Measurements from ENCODE around the gene KDM5B.
"Not testable (repeated sequence)": the region's sequence is repeated elsewhere in the genome, so short reads cannot be mapped to it uniquely, and the experiment has no call there.

KDM5B gene

GRCh38 chr1:202807926-202808757 lies at the start of gene KDM5B:
Gene KDM5B (minus strand): TSS chr1:202808421. CDS start chr1:202808305, 116 bp downstream.
- DNase-seq (ENCODE audit: low read depth), result peak; percentile 56
- H3K4me3 ChIP-seq (ENCODE audit: low read depth, low read length), result peak within 1 kb of the TSS; percentile 91

GRCh38 chr1:202857136-202857610 lies 49.0 kb upstream of the KDM5B start:
- H3K4me3 ChIP-seq (ENCODE audit: low read depth, low read length), result no peak overlapping the region
- no peak for DNase-seq (ENCODE audit: low read depth)

DNA sequence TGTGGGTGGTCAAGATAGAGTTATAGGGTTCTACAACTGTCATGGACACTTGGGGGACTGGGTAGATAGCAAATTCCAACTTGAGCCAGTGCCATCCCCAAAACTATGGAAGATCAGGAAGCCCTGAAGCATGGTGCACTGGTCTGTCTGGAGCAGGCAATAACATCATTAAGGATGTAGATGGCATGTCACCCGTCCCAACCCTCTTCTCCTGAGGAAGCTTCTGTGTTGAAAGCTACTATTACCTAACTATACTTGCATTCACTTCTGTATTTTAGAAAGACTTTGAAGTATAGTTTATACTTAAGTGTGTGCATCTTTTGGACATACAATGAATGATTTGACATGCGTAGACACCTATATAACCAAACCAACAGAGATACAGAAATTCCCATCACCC lies 47.8 kb upstream of the KDM5B start:
- H3K4me3 ChIP-seq (ENCODE audit: low read depth, low read length), result no peak overlapping the region
- DNase-seq (ENCODE audit: low read depth), result no peak

DNA sequence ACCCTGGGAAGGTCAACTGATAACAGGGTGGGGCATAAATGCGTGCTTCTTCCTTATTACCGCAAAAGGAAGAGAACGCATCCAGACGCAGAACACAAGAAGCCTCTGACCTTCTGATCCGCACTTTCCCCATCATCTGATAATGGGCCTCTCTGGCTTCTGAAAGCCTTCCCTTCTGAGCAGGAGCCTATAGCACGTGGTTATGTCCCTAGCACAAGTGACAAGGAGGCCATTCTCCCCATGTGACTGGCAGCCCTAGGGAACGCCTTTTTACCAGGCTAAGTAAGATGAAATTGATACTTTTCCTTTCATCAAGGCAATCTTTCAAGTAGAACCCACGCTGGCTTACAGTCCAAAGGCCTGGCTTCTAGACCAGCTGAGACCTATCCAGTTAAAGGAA lies 46.6 kb upstream of the KDM5B start:
- no peak for DNase-seq (ENCODE audit: low read depth)
- H3K4me3 ChIP-seq (ENCODE audit: low read depth, low read length), result no peak overlapping the region

DNA sequence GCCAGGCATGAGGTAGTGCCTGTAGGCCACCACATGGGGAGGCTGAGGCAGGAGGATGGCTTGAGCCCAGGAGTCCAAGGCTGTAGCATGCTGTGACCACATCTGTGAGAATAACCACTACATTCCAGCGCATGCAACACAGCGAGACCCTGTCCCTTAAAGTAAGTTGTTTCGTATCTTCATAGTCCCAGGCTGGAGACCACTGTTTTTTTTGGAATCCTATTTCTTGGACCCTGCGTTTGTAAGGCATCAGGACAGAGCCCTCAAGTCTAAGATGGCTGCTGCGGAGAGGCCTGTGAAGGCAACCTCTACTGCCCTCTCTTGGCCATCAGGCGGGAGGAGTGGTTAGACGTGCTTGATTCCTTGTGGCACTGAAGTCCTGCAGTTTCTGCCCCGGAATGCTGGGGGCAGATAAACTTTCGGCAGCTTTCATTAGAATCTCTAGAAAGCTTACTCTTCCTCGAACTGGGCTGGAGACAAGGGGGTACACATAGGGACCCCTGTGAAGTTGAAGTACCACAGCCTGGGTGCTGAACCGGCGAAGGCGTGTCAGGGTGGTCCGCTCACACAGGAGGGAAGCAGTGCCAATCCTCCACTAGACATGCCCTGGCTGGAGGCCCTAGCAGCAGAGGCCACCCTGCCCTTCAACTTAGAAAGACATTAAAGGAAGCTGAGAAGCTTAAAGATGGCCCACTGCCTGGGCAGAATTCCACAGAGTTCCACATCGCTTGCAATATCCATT lies 44.1 kb upstream of the KDM5B start:
- H3K4me3 ChIP-seq (ENCODE audit: low read depth, low read length), result no peak overlapping the region
- no peak for DNase-seq (ENCODE audit: low read depth)

DNA sequence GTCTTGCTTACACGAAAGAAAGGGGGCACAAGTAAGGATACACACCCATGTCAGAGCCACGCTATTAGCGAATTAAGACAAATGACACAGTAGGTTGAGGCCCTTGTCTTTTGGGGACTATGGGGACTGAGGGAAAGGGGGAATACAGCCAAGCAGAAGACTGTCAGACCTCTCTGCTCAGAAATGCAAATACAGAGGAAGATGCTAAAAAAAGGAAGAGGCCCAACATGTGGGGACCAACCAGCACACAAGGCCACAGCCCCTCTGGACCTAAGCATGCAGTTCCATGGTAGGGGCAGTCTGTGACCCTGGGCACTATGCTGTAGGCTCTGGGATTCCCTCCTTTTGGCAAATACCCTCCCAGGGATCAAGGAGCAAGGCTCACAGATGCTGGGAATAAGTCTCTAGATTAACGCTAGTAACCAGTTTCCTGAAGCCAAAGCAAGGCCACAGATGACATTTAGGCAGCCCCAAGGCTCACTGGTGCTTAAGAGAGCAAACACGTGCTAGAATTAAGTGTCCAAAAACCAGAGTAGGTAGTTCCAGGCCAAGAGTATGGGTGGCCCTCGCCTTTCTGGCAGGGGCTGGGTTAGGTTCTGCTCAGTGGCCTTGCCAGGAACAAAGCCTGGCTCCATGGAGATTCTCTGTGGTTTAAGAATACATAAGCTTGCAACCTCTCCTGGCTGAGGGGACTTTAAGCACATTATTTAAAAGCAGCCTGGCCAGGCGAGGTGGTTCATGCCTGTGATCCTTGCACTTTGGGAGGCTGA lies 42.6 kb upstream of the KDM5B start:
- H3K4me3 ChIP-seq (ENCODE audit: low read depth, low read length), result no peak overlapping the region
- DNase-seq (ENCODE audit: low read depth), result no peak

GRCh38 chr1:202848191-202848542 lies 39.9 kb upstream of the KDM5B start:
- DNase-seq (ENCODE audit: low read depth), result no peak
- no peak overlapping the region for H3K4me3 ChIP-seq (ENCODE audit: low read depth, low read length)

DNA sequence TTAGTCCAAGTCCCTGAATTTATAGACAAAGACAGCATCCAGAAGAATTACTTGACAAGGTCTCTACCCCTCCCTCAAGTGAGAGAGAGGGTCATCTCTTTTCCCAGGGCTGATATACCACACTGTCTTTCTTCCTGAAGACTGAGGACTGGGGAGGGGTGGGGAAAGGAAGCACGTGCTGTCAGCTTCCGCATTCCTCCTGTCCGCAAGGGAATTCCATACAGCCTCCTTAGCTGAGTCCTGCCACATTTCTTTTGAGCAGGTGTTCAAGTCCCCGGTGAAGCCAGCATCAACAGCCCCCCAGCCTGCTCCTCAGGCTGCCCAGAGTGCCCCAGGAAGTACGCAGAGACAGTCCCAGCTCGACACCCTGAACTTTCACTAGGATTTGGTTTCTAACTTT lies 36.7 kb upstream of the KDM5B start:
- H3K4me3 ChIP-seq (ENCODE audit: low read depth, low read length), result no peak overlapping the region
- DNase-seq (ENCODE audit: low read depth), result no peak

DNA sequence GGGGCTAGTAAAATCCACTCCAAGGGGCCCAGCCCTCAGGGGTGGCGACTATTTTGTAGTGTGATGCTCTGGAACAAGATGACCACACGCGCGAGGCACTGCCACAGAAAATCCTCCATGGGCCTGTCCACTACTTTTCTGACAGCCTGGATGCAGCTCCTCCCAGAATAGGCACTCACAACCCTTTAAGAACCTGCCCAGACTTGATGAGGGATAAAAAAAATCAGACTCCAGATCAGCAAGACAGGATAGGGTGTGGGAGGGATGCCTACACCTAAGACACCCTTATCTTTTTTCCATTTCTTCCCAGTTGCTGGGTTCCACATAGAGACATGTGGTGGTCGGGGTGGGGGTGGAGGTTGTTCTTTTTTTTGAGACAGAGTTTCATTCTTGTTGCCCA lies 36.0 kb upstream of the KDM5B start:
- H3K4me3 ChIP-seq (ENCODE audit: low read depth, low read length), result no peak overlapping the region
- DNase-seq (ENCODE audit: low read depth), result no peak

- no peak overlapping the region for H3K4me3 ChIP-seq (ENCODE audit: low read depth, low read length)
- DNase-seq (ENCODE audit: low read depth), result no peak
These were observed 34.9 kb upstream of the KDM5B start for GRCh38 chr1:202843081-202843480.

- no peak for DNase-seq (ENCODE audit: low read depth)
These were observed 29.6 kb upstream of the KDM5B start for GRCh38 chr1:202837746-202838262.

DNA sequence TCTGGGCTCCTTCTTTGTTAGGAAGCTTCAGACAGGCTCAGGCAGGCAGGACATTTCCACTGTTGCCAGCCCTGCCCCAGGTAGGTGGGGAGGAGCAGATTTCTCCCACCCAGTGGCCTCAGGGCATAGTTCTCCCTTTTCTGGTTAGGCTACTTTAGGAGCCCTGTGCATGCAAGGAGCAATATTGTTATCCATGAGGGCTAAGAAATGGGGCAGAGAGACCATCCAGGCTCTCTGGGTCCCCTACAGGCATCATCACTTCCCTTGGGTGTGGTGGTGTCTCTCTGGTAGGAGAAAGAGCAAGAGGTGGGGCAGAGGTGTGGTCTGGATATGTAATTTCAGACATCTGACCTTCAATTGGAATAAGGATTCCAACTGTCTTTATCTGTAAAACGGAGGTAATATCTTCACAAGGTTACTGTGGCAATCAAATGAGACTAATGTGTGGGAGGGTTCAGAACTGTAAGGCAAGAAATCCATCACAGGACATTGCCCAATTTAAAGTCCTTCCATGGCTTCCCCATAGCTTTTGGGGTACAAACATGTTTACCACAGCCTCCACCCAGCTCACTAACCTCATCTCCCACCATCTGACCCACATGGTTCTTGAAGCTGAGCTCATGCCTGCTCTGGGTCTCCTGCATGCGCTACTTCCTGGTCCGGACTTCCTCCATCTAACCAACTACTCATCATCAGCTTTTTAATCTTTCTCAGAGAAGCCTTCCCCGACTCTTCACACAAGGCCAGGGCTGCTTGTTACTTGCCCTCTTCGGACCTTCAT lies 28.6 kb upstream of the KDM5B start:
- DNase-seq (ENCODE audit: low read depth), result no peak
- no peak overlapping the region for H3K4me3 ChIP-seq (ENCODE audit: low read depth, low read length)

More at GRCh38 chr1:202837746-202838262, 29.6 kb upstream of the KDM5B start:
- no peak overlapping the region for H3K4me3 ChIP-seq (ENCODE audit: low read depth, low read length)

GRCh38 chr1:202835548-202836072 lies 27.4 kb upstream of the KDM5B start:
- no peak overlapping the region for H3K4me3 ChIP-seq (ENCODE audit: low read depth, low read length)
- DNase-seq (ENCODE audit: low read depth), result no peak

- no peak for DNase-seq (ENCODE audit: low read depth)
- H3K4me3 ChIP-seq (ENCODE audit: low read depth, low read length), result no peak overlapping the region
These were observed 26.7 kb upstream of the KDM5B start for GRCh38 chr1:202834771-202835547.

DNA sequence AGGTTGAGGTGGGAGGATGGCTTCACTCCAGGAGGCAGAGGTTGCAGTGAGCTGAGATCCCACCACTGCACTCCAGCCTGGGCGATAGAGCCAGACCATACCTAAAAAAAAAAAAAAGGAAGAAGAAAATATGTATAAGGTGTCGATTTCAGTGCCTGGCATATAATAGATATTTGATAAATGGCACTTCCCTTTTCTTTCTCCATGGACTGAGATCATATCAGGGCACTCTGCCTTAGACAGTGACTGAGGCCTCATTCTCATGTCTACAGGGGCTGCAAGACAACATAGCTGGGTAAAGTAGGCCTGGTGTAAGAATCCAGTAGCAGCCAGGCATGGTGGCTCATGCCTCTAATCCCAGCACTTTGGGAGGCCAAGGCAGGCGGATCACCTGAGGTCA lies 23.7 kb upstream of the KDM5B start:
- no peak overlapping the region for H3K4me3 ChIP-seq (ENCODE audit: low read depth, low read length)
- DNase-seq (ENCODE audit: low read depth), result no peak

DNA sequence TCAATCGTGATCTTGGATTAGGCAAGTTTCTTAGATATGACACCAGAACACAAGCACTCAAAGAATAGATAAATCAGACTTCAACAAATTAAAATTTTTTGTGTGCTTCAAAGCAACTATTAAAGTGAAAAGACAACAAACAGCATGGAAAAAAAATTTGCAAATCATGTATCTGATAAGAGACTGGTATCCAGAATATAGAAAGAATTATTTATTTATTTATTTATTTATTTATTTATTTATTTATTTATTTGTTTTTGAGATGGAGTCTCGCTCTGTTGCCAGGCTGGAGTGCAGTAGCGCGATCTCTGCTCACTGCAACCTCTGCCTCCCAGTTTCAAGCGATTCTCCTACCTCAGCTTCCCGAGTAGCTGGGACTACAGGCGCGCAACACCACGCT lies 21.0 kb upstream of the KDM5B start:
- H3K4me3 ChIP-seq (ENCODE audit: low read depth, low read length); DNase-seq (ENCODE audit: low read depth): not testable (repeated sequence)

DNA sequence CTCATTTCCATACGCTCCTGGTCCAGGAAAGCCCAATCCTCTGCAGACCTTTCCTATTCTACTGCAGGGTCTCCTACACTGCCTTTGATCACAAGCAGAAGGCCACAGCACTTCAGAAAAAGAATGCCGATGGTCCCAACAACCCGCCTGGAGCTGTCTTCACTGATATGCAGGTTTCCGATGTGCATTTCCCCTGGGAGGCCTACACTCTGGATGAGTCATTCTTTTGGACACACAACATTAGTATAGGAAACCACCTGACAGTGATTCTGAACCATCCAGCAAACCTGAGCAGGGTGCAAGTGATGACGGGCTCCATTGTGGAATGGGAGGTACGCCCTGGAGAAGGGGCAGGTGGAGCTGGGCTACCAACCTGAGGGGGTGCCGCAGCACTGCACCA lies 17.5 kb upstream of the KDM5B start:
- no peak for DNase-seq (ENCODE audit: low read depth)
- no peak overlapping the region for H3K4me3 ChIP-seq (ENCODE audit: low read depth, low read length)

- DNase-seq (ENCODE audit: low read depth), result no peak
These were observed 13.2 kb upstream of the KDM5B start for GRCh38 chr1:202821467-202821866.

More at GRCh38 chr1:202821467-202821866, 13.2 kb upstream of the KDM5B start:
- no peak overlapping the region for H3K4me3 ChIP-seq (ENCODE audit: low read depth, low read length)

All from skeletal muscle cell (primary cell).